Measurements from ENCODE around the gene LRCOL1. TPM values are rescaled to one million over a fixed set of nuclear protein-coding genes. Genes with fewer than 3 reads are reported as not detected.

LRCOL1 gene
- total RNA-seq, 1 donor from 2014 or later = not detected

DNA sequence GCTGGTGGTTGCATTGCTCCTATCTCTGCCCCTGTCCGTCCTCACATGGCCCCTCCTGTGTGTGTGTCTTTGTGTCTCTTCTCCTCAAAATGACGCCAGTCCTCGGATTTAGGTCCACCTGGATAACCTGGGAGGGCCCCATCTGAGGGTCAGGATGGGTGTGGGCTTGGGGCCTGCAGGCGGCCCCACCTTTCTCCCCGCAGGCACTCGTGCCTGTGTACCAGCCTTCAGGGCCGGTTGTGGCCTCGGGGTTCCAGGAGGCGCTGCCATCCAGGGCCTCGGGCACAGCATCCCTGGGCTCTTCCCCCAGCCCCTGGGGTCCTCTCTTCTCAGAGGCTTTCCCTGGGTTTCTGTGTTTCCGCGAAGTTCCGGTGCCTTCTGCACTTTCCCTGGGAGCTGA is 54.7 kb downstream of the LRCOL1 start:
- TF ChIP-seq, protein P1, sequence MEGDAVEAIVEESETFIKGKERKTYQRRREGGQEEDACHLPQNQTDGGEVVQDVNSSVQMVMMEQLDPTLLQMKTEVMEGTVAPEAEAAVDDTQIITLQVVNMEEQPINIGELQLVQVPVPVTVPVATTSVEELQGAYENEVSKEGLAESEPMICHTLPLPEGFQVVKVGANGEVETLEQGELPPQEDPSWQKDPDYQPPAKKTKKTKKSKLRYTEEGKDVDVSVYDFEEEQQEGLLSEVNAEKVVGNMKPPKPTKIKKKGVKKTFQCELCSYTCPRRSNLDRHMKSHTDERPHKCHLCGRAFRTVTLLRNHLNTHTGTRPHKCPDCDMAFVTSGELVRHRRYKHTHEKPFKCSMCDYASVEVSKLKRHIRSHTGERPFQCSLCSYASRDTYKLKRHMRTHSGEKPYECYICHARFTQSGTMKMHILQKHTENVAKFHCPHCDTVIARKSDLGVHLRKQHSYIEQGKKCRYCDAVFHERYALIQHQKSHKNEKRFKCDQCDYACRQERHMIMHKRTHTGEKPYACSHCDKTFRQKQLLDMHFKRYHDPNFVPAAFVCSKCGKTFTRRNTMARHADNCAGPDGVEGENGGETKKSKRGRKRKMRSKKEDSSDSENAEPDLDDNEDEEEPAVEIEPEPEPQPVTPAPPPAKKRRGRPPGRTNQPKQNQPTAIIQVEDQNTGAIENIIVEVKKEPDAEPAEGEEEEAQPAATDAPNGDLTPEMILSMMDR (IDR thresholded peaks at IDR 0.05; ENCODE audit: borderline replicate concordance) = no peak
- Histone ChIP-seq H3K27me3 (ENCODE audit: low read depth) (no peaks in the 10 kb centered on the region), H3K4me1 (peaks cover 19% of the 10 kb centered on the region), H3K9me3 (replicated peaks) (no peaks in the 10 kb centered on the region), H3K4me3 (no peak overlapping the region), H3K27ac (replicated peaks) (no peak overlapping the region), H3K36me3 (peaks cover 21% of the 10 kb centered on the region)
- intact Hi-C loops (cut with micrococcal nuclease) = no loop called here
- no peak for DNase-seq

DNA sequence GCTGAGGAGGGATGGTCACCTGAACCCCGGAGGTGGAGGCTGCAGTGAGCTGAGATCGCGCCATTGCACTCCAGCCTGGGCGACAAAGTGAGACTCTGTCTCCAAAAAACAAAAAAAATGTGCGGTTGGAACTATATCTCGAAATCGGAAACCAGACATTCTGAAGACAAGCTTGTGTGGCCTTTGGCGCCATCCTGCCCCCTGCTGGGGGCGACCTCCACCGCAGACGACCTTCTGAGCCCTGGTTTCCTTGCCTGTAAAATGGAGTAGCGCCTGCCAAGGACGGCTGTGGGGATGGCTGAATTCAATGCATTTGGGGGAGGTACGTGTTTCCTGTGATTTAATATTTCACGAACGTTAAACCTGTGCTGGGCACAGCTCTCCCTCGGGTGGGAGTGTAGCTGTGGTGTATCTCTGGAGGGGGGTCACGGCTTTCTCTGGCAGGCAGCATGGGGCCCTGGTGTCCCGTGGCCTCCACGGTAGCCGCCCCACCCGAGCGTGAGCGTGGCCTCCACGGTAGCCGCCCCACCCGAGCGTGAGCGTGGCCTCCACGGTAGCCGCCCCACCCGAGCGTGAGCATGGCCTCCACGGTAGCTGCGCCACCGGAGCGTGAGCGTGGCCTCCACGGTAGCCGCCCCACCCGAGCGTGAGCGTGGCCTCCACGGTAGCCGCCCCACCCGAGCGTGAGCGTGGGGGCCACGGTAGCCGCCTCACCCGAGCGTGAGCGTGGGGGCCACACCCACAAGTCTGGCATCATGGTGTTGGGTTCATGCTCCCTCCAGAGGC is 55.3 kb downstream of the LRCOL1 start:
- intact Hi-C loops (cut with micrococcal nuclease) = no loop called here
- H3K36me3 ChIP-seq = peaks cover 21% of the 10 kb centered on the region
- TF ChIP-seq, protein P1 (IDR thresholded peaks at IDR 0.05; ENCODE audit: borderline replicate concordance) = peak; percentile 28
- no peak overlapping the region for H3K4me3 ChIP-seq
- H3K9me3 ChIP-seq (replicated peaks) = no peaks in the 10 kb centered on the region
- H3K27me3 ChIP-seq (ENCODE audit: low read depth) = no peaks in the 10 kb centered on the region
- H3K27ac ChIP-seq (replicated peaks) = no peak overlapping the region
- no peak for DNase-seq
- peaks cover 12% of the 10 kb centered on the region for H3K4me1 ChIP-seq

Small RNA genes within 50 kb of the gene (microRNA-seq; reads per million reads assigned to microRNA genes)
- gene MIR6763 = not detected

Other genes with a start within 250 kb of the LRCOL1 start
- 66.0 TPM for gene FBRSL1, start 120.4 kb downstream of the LRCOL1 start, total RNA-seq
- gene P2RX2, start 8.2 kb upstream of the LRCOL1 start, total RNA-seq = not detected
- gene POLE, start 76.8 kb upstream of the LRCOL1 start, total RNA-seq = 9.0 TPM
- 42.3 TPM for gene PXMP2, start 77.0 kb upstream of the LRCOL1 start, total RNA-seq
- 27.3 TPM for gene PGAM5, start 100.3 kb upstream of the LRCOL1 start, total RNA-seq
- 21.2 TPM for gene ANKLE2, start 151.2 kb upstream of the LRCOL1 start, total RNA-seq
- 33.0 TPM for gene GOLGA3, start 218.3 kb upstream of the LRCOL1 start, total RNA-seq